Activated T-cell treated with anti-CD3 and anti-CD28 coated beads for 1 hour (primary cell): ENCODE results near the gene AQP10.
"Not testable (repeated sequence)": the region's sequence is repeated elsewhere in the genome, so short reads cannot be mapped to it uniquely, and the experiment has no call there.

Source experiments
- DNase-seq: peaks from one replicate; pipeline ENCODE4 v3.0.0-alpha.2; 2020; ENCODE audit warnings: low read depth

The AQP10 gene

GRCh38 chr1:154324241-154324640 is 3.3 kb downstream of the AQP10 start:
- no peak for DNase-seq

- peak; percentile 71 for DNase-seq
Measured at GRCh38 chr1:154324669-154325582, 4.0 kb downstream of the AQP10 start, which contains the start of gene ATP8B2. ATP8B2 (plus strand) TSS chr1:154325525; CDS start chr1:154328142, 2,617 bp downstream.

- DNase-seq: no peak
Measured at GRCh38 chr1:154325583-154326545, 5.0 kb downstream of the AQP10 start.

GRCh38 chr1:154326546-154327465 is 5.9 kb downstream of the AQP10 start:
- no peak for DNase-seq

- no peak for DNase-seq
Measured at GRCh38 chr1:154327466-154328317, 6.8 kb downstream of the AQP10 start.

- peak; percentile 85 for DNase-seq
Measured at GRCh38 chr1:154328318-154329151, 7.6 kb downstream of the AQP10 start.

GRCh38 chr1:154329152-154329521 is 8.2 kb downstream of the AQP10 start:
- no peak for DNase-seq

GRCh38 chr1:154329551-154330131 is 8.7 kb downstream of the AQP10 start:
- no peak for DNase-seq

GRCh38 chr1:154330669-154331068 is 9.8 kb downstream of the AQP10 start:
- DNase-seq: no peak

GRCh38 chr1:154334079-154335024 is 13.5 kb downstream of the AQP10 start:
- DNase-seq: no peak

- peak; percentile 96 for DNase-seq
Measured at GRCh38 chr1:154335025-154335714, 14.3 kb downstream of the AQP10 start.

GRCh38 chr1:154337253-154337894 is 16.5 kb downstream of the AQP10 start:
- no peak for DNase-seq

- no peak for DNase-seq
Measured at GRCh38 chr1:154338875-154339274, 18.0 kb downstream of the AQP10 start.

- not testable (repeated sequence) for DNase-seq
Measured at GRCh38 chr1:154341366-154341765, 20.5 kb downstream of the AQP10 start.

- no peak for DNase-seq
Measured at GRCh38 chr1:154342132-154342531, 21.2 kb downstream of the AQP10 start.

- DNase-seq: peak; percentile 66
Measured at GRCh38 chr1:154342836-154343472, 22.1 kb downstream of the AQP10 start.
